ENCODE measurements around the gene EVA1C.

EVA1C gene

DNA sequence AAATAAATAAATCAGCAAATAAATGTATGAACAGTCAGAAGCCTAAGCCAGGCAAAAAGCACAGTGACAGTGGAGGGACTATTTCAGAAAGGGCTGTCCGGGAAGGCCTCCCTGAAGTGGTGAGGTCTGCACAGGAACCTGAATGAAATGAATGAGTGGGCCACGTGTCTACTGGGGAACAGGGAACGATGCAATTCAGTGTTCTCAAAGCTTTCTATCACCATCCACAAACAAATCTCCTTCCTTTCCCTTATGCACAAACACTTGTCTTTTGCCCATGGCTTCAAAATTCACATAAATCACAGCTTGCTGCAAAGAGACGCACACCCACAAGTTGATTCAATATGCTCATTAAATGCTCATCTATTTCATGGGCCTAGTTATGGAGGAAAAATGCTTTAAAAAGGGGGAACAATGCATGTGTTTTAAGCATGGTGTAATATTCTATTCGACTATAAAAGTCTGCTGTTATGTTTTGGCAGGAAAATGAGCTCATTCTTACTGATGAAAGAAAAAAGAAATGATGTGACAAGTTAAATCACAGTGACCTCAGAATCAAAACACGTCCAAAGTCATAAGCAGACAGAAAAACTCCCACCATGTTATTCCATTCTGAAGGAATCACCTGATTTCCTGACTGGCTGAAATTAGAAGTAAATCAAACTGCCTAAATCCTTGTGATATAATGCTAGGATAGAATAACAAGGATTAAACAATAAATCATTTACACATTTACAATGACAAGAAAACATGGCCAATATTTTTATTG is 41.3 kb upstream of the EVA1C start:
- no peak overlapping the region for H3K4me3 ChIP-seq (ENCODE audit: low read depth, low read length)
- peak; percentile 44 for DNase-seq (ENCODE audit: low read depth)
- TF ChIP-seq, protein P1, sequence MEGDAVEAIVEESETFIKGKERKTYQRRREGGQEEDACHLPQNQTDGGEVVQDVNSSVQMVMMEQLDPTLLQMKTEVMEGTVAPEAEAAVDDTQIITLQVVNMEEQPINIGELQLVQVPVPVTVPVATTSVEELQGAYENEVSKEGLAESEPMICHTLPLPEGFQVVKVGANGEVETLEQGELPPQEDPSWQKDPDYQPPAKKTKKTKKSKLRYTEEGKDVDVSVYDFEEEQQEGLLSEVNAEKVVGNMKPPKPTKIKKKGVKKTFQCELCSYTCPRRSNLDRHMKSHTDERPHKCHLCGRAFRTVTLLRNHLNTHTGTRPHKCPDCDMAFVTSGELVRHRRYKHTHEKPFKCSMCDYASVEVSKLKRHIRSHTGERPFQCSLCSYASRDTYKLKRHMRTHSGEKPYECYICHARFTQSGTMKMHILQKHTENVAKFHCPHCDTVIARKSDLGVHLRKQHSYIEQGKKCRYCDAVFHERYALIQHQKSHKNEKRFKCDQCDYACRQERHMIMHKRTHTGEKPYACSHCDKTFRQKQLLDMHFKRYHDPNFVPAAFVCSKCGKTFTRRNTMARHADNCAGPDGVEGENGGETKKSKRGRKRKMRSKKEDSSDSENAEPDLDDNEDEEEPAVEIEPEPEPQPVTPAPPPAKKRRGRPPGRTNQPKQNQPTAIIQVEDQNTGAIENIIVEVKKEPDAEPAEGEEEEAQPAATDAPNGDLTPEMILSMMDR (conservative IDR thresholded peaks at IDR 0.05; ENCODE audit: low read depth, low read length), result no peak

DNA sequence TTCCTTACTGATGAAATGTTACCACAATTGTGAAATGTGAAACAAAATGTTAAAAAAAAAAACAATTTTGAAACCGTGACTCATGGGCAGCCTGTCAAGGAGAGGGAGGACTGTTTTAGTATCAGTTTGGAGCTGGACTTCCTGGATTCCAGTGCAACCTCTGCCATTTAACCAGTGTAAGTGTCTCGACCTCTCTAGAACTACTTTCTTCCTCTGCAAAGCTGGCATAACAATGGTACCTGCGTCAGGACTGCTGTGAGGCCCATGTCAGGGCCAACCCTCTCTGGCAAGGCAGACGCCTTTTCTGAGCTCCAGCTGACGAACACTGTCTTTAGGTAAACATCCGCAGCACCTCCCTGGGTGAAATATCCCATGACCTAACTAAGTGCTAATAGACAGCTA is 40.6 kb upstream of the EVA1C start:
- DNase-seq (ENCODE audit: low read depth), result peak; percentile 93
- TF ChIP-seq, protein P1 (conservative IDR thresholded peaks at IDR 0.05; ENCODE audit: low read depth, low read length), result no peak
- peak overlapping the region; percentile 2 for H3K4me3 ChIP-seq (ENCODE audit: low read depth, low read length)

DNA sequence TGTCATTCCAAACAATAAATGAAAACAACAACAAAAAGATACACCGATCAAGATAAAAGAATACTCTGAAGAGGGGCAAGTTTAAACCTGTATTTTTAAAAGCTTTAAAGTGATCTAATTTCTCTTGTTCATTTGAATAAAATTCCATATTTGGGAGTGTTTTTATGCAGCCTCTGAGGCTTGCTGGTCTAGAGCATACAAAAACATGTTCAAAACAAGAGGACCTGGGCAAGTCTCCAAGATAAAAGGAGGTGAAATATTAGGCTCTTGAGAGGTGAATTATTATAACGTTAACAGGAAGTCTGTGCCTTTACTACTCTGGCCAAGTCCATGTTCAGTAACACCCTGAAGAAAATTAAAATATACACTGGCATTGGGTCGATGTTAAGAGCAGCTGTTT is 39.8 kb upstream of the EVA1C start:
- TF ChIP-seq, protein P1 (conservative IDR thresholded peaks at IDR 0.05; ENCODE audit: low read depth, low read length), result no peak
- DNase-seq (ENCODE audit: low read depth), result peak; percentile 89
- no peak overlapping the region for H3K4me3 ChIP-seq (ENCODE audit: low read depth, low read length)

DNA sequence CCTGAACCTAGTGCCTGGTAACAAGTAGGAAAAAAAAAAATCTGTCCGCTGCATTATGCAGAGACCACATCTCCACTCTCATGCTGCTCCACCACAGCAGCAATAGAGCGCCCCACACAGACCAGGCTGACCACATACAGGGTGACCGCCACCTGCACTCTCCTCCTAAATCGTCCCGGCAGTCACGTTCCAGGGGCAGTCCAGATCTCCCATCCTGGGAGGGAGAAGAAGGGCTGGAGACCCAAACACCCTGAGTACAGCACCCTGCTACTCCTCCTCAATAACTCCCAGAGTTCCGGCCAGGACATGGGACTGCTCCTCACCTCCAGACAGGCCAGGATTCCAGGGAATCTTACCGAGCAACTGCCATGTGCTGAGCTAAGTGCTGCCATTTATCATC is 35.0 kb upstream of the EVA1C start:
- TF ChIP-seq, protein P1 (conservative IDR thresholded peaks at IDR 0.05; ENCODE audit: low read depth, low read length), result no peak
- no peak for DNase-seq (ENCODE audit: low read depth)
- no peak overlapping the region for H3K4me3 ChIP-seq (ENCODE audit: low read depth, low read length)

DNA sequence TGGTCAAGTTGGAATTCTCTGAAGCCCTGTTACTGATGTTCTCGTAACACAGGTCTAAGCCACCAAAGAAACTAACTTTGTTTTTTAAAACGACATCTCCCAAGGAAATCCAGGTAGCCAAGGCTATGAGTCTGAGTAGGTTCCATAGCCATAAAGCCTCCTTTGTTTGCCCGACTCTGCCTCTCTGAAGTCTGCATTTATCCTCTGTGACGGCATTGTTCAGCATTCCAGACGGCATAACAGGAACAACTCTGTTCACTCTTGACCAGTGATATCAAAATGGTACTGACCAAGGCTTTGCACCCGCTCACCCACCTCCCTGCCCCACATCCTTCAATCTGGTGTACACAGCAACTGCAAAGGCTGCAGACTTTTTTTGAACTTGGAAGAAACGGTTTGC is 34.5 kb upstream of the EVA1C start:
- no peak overlapping the region for H3K4me3 ChIP-seq (ENCODE audit: low read depth, low read length)
- no peak for DNase-seq (ENCODE audit: low read depth)
- TF ChIP-seq, protein P1 (conservative IDR thresholded peaks at IDR 0.05; ENCODE audit: low read depth, low read length), result no peak

DNA sequence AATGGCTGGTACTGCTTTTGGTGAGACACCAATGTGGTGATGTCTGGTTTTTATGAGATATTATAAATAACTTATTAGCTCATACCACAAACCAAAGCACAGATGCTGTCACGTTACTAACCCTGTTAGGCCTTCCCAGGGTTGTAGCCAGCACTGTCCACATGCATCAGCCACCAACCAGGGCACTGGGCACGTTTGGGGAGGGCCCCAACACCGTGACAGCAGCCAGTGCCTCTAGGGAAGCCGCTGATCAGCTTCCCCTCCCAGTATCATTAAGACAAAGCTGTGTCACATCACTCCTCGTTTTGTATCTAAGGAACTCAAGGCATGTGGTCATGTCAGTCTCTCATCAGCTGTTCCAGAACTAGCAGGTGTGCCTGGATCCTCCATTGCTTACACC is 33.5 kb upstream of the EVA1C start:
- TF ChIP-seq, protein P1 (conservative IDR thresholded peaks at IDR 0.05; ENCODE audit: low read depth, low read length), result no peak
- no peak for DNase-seq (ENCODE audit: low read depth)
- H3K4me3 ChIP-seq (ENCODE audit: low read depth, low read length), result no peak overlapping the region

DNA sequence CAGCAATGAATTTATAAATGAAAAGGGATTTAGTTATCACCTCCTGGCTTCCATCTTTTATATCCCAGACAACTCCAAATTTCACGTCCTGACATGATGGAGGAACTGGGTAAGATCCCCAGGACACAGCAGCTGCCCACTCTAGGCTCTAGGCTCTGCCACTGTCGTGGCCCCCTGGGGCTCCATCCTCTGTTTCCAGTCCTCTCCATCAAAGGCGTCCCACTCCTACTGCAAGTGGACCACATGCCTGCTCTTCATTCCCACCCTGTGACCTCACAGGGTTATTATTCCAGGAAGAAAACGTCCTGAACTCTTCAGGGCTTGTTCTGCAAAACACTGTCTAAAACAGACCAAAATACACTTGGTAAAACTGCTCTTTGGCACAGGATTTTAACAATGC is 31.6 kb upstream of the EVA1C start:
- H3K4me3 ChIP-seq (ENCODE audit: low read depth, low read length), result no peak overlapping the region
- DNase-seq (ENCODE audit: low read depth), result no peak
- TF ChIP-seq, protein P1 (conservative IDR thresholded peaks at IDR 0.05; ENCODE audit: low read depth, low read length), result no peak
